Measurements from ENCODE around the gene NRCAM. TPM values are rescaled to one million over a fixed set of nuclear protein-coding genes. Genes with fewer than 3 reads are reported as not detected.

The NRCAM gene
- total and polyA plus RNA-seq, 2 of the 8 experiments (the other 6 are each of a cell fraction or from before 2014, with no cell fraction given) = 2.7 to 3.8 TPM

DNA sequence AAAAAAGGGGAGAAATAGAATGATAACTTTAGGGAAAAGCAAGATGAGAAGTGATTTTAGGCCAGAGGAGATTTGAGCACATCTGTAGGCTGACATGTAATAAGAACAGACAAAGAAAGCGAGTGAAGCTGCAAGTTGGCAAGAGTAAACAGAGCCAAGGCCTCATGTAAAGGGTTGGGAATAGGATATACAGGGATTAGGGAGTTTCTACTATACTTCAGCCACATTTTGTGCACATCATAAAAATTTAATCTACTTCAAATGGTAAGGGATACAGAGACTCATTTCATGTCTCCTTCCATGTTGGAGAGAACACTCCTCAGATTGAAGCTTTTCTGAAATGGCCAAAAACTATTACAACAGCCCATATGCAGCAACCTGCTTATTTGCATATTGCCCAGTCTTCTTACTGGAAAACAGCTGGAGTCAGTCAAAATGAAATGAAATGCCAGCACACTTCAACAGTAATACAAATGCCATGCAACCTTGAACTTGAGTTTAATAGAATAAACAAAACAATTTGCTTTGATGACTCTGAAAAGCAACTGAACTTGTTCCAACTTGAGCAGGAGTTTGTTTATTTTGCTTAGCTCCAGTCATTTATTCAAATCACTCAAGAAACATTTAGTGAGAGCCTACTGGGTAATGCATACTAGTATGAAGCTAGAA is 49.9 kb downstream of the NRCAM start (continued):
- TF ChIP-seq, protein P1, sequence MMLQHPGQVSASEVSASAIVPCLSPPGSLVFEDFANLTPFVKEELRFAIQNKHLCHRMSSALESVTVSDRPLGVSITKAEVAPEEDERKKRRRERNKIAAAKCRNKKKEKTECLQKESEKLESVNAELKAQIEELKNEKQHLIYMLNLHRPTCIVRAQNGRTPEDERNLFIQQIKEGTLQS (IDR thresholded peaks at IDR 0.05; ENCODE audit: insufficient read depth, low read depth, low read length) = no peak
- TF ChIP-seq KDM4A (IDR thresholded peaks at IDR 0.05; ENCODE audit: low read depth, low read length, severe bottlenecking) = no peak
- no peak for TF ChIP-seq SAP30 (IDR thresholded peaks at IDR 0.05; ENCODE audit: insufficient read depth, insufficient replicate concordance, low read length)
- no peak for TF ChIP-seq TEAD4 (IDR thresholded peaks at IDR 0.05; ENCODE audit: low read depth, low read length)
- TF ChIP-seq ATF2 (IDR thresholded peaks at IDR 0.05; ENCODE audit: low read length) = no peak

All from H1 (cell line).